CD14-positive monocyte (primary cell): ENCODE results near the gene BHLHE41. TPM values are rescaled to one million over a fixed set of nuclear protein-coding genes. Genes with fewer than 3 reads are reported as not detected.

Experiments
- DNase-seq, 3 donors: peaks; one replicate each; pipeline ENCODE4 v3.0.0-alpha.2; 2011 to 2022
- H2AFZ ChIP-seq: 2 replicates; pipeline ENCODE4 v1.6.0; 2012; ENCODE audit warnings: mild to moderate bottlenecking, low read depth, low read length, inconsistent platforms; ENCODE audit not compliant: insufficient read depth, poor library complexity, severe bottlenecking
- H3K27ac ChIP-seq, 2 donors: 1 replicate in 1 of 2; 2 replicates in 1 of 2; pipeline ENCODE4 v1.5.1; 2012 to 2013; ENCODE audit warnings: low read length in 2 of 2, control low read depth in 1 of 2, inconsistent platforms in 1 of 2, low read depth in 1 of 2, mild to moderate bottlenecking in 1 of 2
- H3K27me3 ChIP-seq, 2 donors: one replicate each; pipeline versions ENCODE4 v1.6.0 to v1.6.1; 2011 to 2013; ENCODE audit warnings: low read length in 2 of 2; ENCODE audit not compliant: control insufficient read depth in 2 of 2, insufficient read depth in 2 of 2
- H3K36me3 ChIP-seq, 2 donors: replicated peaks in 1 of 2; 1 replicate in 1 of 2; 2 replicates in 1 of 2; pipeline versions ENCODE4 v1.5.1 to v1.6.1; 2012 to 2013; ENCODE audit warnings: low read length in 2 of 2, control low read depth in 1 of 2, inconsistent platforms in 1 of 2, mild to moderate bottlenecking in 1 of 2; ENCODE audit not compliant: insufficient read depth in 2 of 2, control insufficient read depth in 1 of 2
- H3K4me1 ChIP-seq, 2 donors: 1 replicate in 1 of 2; 2 replicates in 1 of 2; pipeline versions ENCODE4 v1.5.1 to v1.6.1; 2012 to 2013; ENCODE audit warnings: low read length in 2 of 2, control low read depth in 1 of 2, inconsistent platforms in 1 of 2, mild to moderate bottlenecking in 1 of 2, moderate library complexity in 1 of 2; ENCODE audit not compliant: insufficient read depth in 2 of 2, control insufficient read depth in 1 of 2
- H3K4me2 ChIP-seq: replicated peaks from 2 replicates; pipeline ENCODE3; 2012; ENCODE audit warnings: low read length, moderate library complexity, mild to moderate bottlenecking; ENCODE audit not compliant: poor library complexity, severe bottlenecking; ENCODE audit errors: extremely low read depth
- H3K4me3 ChIP-seq, 3 experiments: fragments of 200-600 bp in 1 of 3; sonication (generic) in 1 of 3; replicated peaks in 1 of 3; 1 replicate in 2 of 3; 2 replicates in 1 of 3; pipeline ENCODE4 v1.5.1; 2011 to 2013; ENCODE audit warnings: low read length in 3 of 3, mild to moderate bottlenecking in 3 of 3, control low read depth in 2 of 3, low read depth in 2 of 3, inconsistent platforms in 1 of 3, moderate library complexity in 1 of 3
- H3K79me2 ChIP-seq: 2 replicates; pipeline ENCODE4 v1.6.0; 2012; ENCODE audit warnings: mild to moderate bottlenecking, control low read depth, inconsistent platforms, low read length, moderate library complexity; ENCODE audit not compliant: insufficient read depth
- H3K9ac ChIP-seq: 2 replicates; pipeline ENCODE4 v1.6.0; 2017; ENCODE audit warnings: low read length, mild to moderate bottlenecking; ENCODE audit not compliant: insufficient read depth, poor library complexity, severe bottlenecking
- H3K9me3 ChIP-seq, 2 donors: replicated peaks in 1 of 2; 1 replicate in 1 of 2; 2 replicates in 1 of 2; pipeline versions ENCODE4 v1.5.1 to v1.6.1; 2012 to 2013; ENCODE audit warnings: low read length in 2 of 2, control low read depth in 1 of 2; ENCODE audit not compliant: control insufficient read depth in 1 of 2, insufficient read depth in 1 of 2
- H4K20me1 ChIP-seq: 2 replicates; pipeline ENCODE4 v1.6.0; 2012; ENCODE audit warnings: mild to moderate bottlenecking, low read length, control low read depth, moderate library complexity; ENCODE audit not compliant: insufficient read depth
- H3K27ac Mint-ChIP-seq, 7 donors: one replicate each; pipeline ENCODE4 v1.8.0; 2020; ENCODE audit warnings: mild to moderate bottlenecking in 7 of 7, mixed read lengths in 7 of 7, moderate library complexity in 6 of 7, inconsistent platforms in 2 of 7
- H3K27me3 Mint-ChIP-seq, 3 donors: one replicate each; pipeline ENCODE4 v1.8.0; 2021 to 2022; ENCODE audit warnings: low read depth in 3 of 3, mild to moderate bottlenecking in 3 of 3, mixed read lengths in 3 of 3, moderate library complexity in 3 of 3, inconsistent platforms in 1 of 3
- H3K36me3 Mint-ChIP-seq, 2 donors: one replicate each; pipeline ENCODE4 v1.8.0; 2020; ENCODE audit warnings: mixed read lengths in 2 of 2, inconsistent platforms in 1 of 2, mild to moderate bottlenecking in 1 of 2
- H3K4me1 Mint-ChIP-seq: one replicate; pipeline ENCODE4 v1.8.0; 2020; ENCODE audit warnings: mild to moderate bottlenecking, mixed read lengths
- H3K4me3 Mint-ChIP-seq, 2 donors: one replicate each; pipeline ENCODE4 v1.8.0; 2020; ENCODE audit warnings: mild to moderate bottlenecking in 2 of 2, mixed read lengths in 2 of 2, moderate library complexity in 1 of 2
- H3K9me3 Mint-ChIP-seq, 7 donors: one replicate each; pipeline ENCODE4 v1.8.0; 2020 to 2022; ENCODE audit warnings: mixed read lengths in 7 of 7, mild to moderate bottlenecking in 6 of 7, moderate library complexity in 6 of 7, inconsistent platforms in 2 of 7
- WGBS: methylation state at CpG from one replicate; pipeline ENCODE4 v1.1.5; 2013; ENCODE audit warnings: missing lambda C conversion rate; ENCODE audit not compliant: insufficient coverage; 5-methylcytosine and 5-hydroxymethylcytosine counted together
- intact Hi-C, 2 donors: fragments of 100-400 bp; cut with micrococcal nuclease; formaldehyde crosslinking; loops; one replicate each; pipeline versions ENCODE4 v1.15.0 to v1.15.1; 2023
- polyA plus RNA-seq, 3 donors: library from polyadenylated mRNA; depleted of rRNA in 1 of 3; unstranded in 2 of 3; stranded (reverse) in 1 of 3; fragments of 300-500 nt in 2 of 3; fragments of >200 nt in 1 of 3; fragmentation: Illumina TruSeq in 2 of 3; gene quantifications; 1 replicate in 2 of 3; 2 replicates in 1 of 3; pipeline ENCODE4 v1.2.3, GENCODE V29; 2012 to 2021
- TF ChIP-seq, protein P1 (sequence below): fragments of 200-600 bp; IDR thresholded peaks from one replicate; pipeline ENCODE4 v1.8.0; 2022; ENCODE audit warnings: antibody characterized with exemption, mild to moderate bottlenecking

BHLHE41 gene
- polyA plus RNA-seq, 3 donors: 0.03 TPM; not detected in 2

DNA sequence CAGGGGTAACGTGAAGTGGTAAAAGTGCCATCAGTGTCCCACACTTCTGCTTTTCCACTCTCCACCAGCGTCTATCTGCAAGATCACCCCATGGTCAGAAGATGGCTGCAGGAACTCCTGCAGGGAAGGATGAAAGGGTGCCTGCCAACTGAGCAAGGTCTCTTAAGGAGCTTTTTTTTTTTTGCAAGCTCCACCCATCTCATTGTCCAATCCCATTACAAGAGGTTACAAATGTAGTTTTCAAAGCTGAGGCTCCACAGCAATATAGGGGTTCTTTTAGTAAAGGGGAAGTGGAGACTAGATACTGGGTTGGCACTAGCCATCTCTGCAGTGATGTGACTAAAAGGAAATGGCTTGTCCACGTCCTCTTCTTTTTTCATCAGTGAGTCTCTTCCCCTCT is 5.9 kb upstream of the BHLHE41 start:
- Histone ChIP-seq H3K4me3 (no peak overlapping the region), H3K9me3 (no peaks in the 10 kb centered on the region), H3K4me1 (peaks cover 21 to 26% of the 10 kb centered on the region in 2 donors), H3K9ac (no peak overlapping the region), H3K4me2 (peak overlapping the region; percentile 28), H3K36me3 (no peaks in the 10 kb centered on the region), H3K27me3 (peaks cover 34 to 35% of the 10 kb centered on the region in 2 donors), H3K27ac (no peak overlapping the region), H2AFZ (no peak overlapping the region), H4K20me1 (no peaks in the 10 kb centered on the region), H3K79me2 (no peaks in the 10 kb centered on the region)
- Mint-ChIP-seq H3K27me3 (peaks cover 37 to 39% (median 38%) of the 10 kb centered on the region in 3 donors), H3K9me3 (peaks cover 0 to 11% (median 0%) of the 10 kb centered on the region in 7 donors), H3K4me1 (peaks cover 27% of the 10 kb centered on the region), H3K4me3 (peak overlapping the region; percentile 14 to 27), H3K27ac (no peak overlapping the region), H3K36me3 (peaks cover 3 to 8% of the 10 kb centered on the region in 2 donors)
- no CpG with 5 or more reads among the region's 3 CpGs for WGBS
- intact Hi-C loops: no loop called here
- peak; percentile 65 to 81 (median 78) for DNase-seq
- TF ChIP-seq, protein P1, sequence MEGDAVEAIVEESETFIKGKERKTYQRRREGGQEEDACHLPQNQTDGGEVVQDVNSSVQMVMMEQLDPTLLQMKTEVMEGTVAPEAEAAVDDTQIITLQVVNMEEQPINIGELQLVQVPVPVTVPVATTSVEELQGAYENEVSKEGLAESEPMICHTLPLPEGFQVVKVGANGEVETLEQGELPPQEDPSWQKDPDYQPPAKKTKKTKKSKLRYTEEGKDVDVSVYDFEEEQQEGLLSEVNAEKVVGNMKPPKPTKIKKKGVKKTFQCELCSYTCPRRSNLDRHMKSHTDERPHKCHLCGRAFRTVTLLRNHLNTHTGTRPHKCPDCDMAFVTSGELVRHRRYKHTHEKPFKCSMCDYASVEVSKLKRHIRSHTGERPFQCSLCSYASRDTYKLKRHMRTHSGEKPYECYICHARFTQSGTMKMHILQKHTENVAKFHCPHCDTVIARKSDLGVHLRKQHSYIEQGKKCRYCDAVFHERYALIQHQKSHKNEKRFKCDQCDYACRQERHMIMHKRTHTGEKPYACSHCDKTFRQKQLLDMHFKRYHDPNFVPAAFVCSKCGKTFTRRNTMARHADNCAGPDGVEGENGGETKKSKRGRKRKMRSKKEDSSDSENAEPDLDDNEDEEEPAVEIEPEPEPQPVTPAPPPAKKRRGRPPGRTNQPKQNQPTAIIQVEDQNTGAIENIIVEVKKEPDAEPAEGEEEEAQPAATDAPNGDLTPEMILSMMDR: no peak

DNA sequence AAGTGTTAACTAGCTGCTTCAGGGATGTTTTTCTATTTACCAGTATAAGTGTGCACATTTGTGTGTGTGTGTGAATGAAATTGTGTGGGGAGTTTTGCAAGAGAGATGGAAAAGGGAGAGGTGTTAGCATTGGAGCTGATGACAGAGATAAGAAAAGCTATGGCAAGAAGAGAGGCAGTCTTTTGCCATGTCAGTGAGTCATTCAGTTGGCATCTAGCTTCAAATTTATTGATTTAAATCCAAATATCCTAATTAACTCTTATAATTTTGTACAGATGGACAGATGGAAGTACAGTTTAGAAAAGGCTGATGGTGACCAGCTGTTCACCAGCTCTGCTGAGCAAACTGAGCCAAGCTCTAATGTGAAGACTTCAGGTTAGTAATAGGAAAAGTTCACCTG is 3.3 kb upstream of the BHLHE41 start:
- H3K27me3 Mint-ChIP-seq: peaks cover 61 to 64% (median 62%) of the 10 kb centered on the region in 3 donors
- intact Hi-C loops: loop anchor here (10.0 kb wide), 2 partner anchors 147 to 347 kb away; no protein-coding TSS in a partner anchor

More for the DNA sequence above, 3.3 kb upstream of the BHLHE41 start:
- Mint-ChIP-seq H3K4me1 (peaks cover 41% of the 10 kb centered on the region), H3K9me3 (peaks cover 0 to 30% (median 15%) of the 10 kb centered on the region in 7 donors), H3K36me3 (peaks cover 4 to 23% of the 10 kb centered on the region in 2 donors), H3K4me3 (peak overlapping the region in 1 of 2 donors; percentile 97), H3K27ac (no peak overlapping the region)
- H3K9me3 ChIP-seq: peaks cover 0 to 6% of the 10 kb centered on the region in 2 donors
- H3K4me3 ChIP-seq: no peak overlapping the region
- peaks cover 54 to 59% of the 10 kb centered on the region in 2 donors for H3K27me3 ChIP-seq
- H4K20me1 ChIP-seq: no peaks in the 10 kb centered on the region
- TF ChIP-seq, protein P1: no peak
- H3K27ac ChIP-seq: no peak overlapping the region
- H3K79me2 ChIP-seq: no peaks in the 10 kb centered on the region
- H3K36me3 ChIP-seq: no peaks in the 10 kb centered on the region
- no peak overlapping the region for H2AFZ ChIP-seq
- no peak overlapping the region for H3K4me2 ChIP-seq
- no peak overlapping the region for H3K9ac ChIP-seq
- DNase-seq: no peak
- peaks cover 38 to 46% of the 10 kb centered on the region in 2 donors for H3K4me1 ChIP-seq
